ENCODE results near the gene GRPEL1. TPM values are rescaled to one million over a fixed set of nuclear protein-coding genes. Genes with fewer than 3 reads are reported as not detected.
"Not testable (repeated sequence)": the region's sequence is repeated elsewhere in the genome, so short reads cannot be mapped to it uniquely, and the experiment has no call there.

GRPEL1 gene
- polyA plus RNA-seq (2013, experiment 1 of 2; ENCODE audit: insufficient read length), result 50.9 TPM
- 43.3 TPM for polyA plus RNA-seq (2013, experiment 2 of 2; ENCODE audit: insufficient read length)

DNA sequence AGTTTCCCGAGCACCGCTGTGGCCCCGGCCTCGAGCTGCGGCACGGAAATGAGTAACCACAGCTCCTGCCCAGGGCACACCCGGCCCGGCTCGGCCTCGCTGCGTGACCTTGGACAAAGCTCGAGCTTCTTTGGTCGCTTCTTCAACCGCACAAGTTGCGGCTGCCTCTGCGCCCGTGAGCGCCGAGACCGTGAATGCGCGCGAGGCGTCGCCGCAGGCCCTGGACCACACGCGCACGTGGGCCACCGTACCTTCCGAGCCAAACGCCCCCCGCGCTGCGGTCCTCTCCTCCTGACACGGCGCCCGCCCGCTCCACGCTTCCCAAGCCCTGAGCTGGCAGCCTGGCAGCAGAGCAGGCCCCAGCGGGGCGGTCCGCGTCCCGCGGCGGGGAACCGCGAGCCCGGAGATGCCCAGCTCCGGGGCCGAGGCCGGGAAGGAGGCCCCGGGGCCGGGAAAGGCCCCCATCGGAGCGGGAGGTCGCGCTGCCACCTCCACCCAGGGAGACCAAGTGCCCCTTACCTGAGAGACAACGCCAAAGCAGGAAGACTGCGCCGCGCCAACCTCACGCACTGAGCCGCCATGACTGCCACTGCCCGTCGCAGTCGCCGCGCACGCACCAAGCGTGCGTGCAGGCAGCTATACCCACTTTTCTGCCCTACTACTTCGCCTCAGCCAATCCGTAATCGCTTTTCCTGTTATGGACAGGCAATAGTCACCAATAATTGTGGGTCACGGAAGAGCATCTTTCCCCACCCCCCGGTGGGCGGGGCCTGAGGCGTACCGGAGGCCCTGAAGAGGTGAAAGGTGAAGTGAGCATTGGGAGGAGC is at the start of gene GRPEL1:
Gene GRPEL1, minus strand, starts transcription at position 613 of the 827 bp plus-strand sequence. Its CDS starts 32 bp downstream, at position 581.
- peak; percentile 100 for DNase-seq

- DNase-seq, result no peak
Measured at GRCh38 chr4:7116705-7117104, 48.8 kb upstream of the GRPEL1 start.

DNA sequence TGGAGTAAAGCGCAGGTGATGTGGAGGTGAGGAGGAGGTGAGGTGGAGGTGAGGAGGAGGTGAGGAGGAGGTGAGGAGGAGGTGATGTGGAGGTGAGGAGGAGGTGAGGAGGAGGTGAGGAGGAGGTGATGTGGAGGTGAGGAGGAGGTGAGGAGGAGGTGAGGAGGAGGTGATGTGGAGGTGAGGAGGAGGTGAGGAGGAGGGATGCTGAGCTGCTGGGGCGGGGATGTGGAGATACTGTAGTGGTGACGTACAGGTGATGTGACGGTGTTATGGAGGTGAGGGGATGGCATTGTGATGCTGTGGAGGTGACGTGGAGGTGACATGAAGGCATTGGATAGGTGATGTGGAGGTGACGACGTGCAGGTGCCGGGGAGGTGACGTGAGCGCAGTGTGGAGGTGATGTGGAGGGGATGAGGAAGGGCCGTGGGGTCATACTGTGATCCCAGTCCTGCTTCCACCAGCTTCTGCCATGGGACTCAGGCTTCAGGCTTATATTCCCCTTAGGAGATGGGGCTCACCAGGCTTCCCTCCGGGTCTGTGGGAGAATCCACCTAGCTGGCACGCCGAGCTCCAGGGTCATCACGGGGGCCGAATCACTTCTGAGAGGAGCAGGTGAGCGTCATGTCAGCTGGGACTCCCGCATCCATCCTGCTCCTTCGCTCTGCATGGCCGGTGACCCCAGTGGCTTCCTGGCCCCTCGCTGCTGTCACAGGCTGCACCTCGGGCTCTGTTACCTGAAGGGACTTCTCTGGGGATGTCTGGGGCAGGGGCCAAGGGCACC is 47.9 kb upstream of the GRPEL1 start:
- no peak for DNase-seq

DNA sequence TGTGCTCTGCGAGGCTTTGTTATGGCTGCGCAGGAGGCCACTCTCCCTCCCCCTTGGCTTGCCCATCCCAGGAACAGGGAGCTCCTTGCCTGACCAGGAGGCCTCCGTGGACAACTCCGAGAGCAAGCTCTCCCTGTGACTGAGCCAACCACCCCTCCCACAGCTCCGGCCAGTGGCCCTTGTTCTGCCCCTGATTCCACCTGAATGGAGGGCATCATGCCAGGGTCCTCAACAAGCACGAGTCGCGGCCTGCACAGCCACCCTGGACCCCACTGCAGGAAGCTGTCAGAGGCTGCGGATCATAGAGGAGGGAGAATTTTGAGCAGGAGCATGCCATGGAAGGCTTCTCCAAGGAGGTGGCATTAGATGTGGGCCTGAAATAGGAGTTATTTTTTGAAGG is 44.8 kb upstream of the GRPEL1 start:
- DNase-seq, result no peak

DNA sequence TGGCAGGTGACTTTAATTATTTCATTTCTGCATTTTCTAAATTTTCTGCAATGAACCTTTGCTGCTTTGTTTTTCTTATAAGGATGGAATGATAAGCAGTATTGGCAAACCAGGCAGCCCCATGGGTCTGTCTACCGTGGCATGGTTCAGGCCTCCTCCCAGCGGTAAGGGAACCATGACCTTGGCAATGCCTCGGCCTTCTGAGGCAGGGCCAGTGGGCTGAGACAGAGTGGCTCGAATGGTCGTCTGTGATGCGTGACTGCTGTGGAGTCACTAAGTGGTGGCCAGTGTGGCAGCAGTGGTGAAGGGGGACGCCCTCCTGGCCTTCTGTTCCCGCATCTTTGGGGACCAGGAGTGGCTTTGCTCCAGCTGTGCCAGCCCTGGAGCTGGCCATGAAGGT is 43.6 kb upstream of the GRPEL1 start:
- DNase-seq, result no peak

GRCh38 chr4:7110546-7110945 is 42.7 kb upstream of the GRPEL1 start:
- no peak for DNase-seq

- DNase-seq, result no peak
Measured at GRCh38 chr4:7109169-7109568, 41.3 kb upstream of the GRPEL1 start.

DNA sequence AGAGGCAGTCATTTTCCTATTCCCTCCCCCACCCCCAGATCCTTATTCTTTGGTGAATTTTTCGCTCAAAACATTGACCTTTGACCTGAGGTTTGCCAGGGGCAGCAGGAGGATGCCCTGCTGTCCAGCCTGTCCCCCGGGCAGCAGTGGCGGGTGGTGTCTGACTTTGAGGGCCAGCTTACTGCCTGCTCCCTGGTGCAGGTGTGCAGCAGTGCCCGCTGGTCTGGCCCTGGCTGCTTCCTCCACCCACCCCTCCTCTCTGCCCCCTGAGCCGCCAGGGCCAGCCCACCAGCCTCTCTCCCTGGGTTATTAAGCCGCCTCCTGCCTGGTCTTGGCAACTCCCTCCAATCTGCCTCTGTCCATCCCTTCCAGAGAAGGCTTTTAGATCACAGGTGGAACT is 40.8 kb upstream of the GRPEL1 start:
- no peak for DNase-seq

GRCh38 chr4:7108046-7108625 is 40.3 kb upstream of the GRPEL1 start:
- DNase-seq, result no peak

DNA sequence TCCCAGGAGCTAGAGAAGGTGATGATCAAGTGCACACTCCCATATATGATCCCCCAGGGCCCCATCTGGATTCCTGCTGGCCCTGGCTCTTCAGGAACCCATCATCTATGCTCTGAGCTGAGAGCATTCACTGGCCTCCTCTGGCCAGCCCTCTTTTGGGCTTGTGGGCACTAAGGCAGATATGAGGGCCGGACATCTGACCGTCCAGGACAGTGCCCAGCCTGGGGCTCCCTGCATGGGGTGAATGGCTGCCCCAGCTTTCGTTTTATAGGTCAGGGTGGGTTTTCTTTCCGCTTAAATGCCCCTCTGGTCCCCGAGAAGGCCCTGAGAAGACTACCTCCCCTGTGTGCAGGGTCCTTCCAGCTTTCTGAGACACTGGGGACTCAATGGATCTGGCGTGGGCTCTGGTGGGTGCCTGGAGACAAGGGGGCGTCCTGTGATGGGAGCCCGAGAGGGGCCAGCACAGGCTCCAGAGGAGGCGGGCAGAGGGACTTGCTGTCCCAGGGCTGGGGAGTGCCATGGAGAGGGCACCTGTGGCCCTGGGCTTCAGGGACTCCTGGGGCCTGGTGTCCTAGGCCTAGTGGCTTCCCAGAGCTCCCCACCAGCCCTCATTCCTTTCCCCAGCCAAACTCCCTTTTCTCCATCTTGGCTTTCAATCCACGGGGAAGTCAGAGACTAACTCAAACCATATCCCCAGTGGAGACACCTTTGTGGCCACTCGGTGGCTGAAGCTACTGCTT is 39.5 kb upstream of the GRPEL1 start:
- DNase-seq, result no peak

- no peak for DNase-seq
Measured at GRCh38 chr4:7105276-7105675, 37.4 kb upstream of the GRPEL1 start.

DNA sequence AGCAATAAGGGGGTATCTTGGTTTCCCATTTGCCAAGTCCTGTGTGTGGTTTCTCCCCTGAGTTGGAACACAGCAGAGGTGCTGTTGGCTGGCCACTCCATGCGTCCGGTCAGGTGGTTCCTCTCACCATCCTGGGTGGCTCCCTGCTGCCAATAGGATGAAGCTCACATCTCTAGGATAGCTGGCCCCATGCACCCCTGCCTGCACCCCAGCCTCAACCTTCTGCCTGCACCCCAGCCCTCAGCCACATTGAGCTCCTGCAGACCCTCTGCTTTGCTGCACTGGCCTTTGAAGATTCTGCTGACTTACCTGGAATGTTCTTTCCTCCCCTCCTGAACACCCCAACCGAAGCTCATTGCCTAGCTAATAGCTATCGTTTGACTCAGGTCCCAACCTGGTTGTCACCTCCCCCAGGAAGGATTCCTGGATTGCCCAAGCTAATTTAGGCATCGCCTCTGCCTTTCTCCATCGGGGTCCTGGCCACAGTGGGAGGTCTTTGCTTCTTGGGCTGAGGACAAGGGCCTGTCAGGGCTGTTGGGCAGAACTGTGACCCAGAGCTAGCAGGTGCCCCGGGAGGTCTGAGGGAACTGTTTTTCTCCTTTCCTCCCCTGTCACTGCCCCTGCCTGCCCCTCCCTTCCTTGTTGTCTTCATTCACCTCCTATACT is 36.6 kb upstream of the GRPEL1 start:
- no peak for DNase-seq

GRCh38 chr4:7103607-7104365 is 35.9 kb upstream of the GRPEL1 start:
- no peak for DNase-seq

DNA sequence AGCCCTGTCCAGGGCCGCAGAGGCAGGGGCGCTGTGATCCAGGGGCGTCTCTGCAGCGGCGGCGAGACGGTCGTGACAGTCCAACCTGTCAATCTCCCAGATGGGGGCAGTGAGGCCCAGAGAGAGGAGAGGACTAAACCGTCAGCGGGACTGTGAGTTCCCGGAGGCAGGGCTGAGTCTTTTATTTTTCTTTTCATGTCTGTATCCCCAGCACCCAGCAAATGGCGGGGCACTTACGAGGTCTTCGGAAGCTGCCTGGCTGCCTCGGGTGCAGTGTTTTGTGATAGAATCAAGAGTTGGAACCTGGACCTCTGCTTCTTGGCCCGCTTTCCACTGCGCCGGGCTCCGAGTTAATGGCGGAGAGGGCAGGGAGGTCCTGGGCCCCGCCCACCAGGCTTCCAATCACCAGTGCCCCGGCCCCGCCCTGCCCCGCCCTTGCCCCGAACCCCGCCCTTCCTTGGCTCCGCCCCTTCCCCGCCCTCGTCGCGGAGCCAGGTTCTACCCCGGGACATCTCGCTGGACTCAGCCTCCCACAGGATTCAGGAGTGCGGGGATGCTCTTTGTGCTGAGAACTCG is 35.3 kb upstream of the GRPEL1 start:
- peak; percentile 74 for DNase-seq

DNA sequence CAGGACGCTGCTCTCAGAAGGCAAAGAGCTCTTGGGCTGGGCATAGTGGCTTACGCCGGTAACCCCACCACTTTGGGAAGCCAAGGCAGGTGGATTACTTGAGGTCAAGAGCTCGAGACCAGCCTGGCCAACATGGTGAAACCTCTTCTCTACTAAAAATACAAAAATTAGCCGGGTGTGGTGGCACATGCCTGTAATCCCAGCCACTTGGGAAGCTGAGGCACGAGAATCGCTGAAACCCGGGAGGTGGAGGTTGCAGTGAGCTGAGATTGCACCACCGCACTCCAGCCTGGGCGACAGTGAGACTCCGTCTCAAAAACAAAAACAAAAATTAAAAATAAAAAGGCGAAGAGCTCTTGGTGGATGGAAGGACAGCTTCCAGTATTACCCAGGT is 34.6 kb upstream of the GRPEL1 start:
- DNase-seq, result not testable (repeated sequence)

- peak; percentile 62 for DNase-seq
Measured at GRCh38 chr4:7101692-7102515, 34.0 kb upstream of the GRPEL1 start.

DNA sequence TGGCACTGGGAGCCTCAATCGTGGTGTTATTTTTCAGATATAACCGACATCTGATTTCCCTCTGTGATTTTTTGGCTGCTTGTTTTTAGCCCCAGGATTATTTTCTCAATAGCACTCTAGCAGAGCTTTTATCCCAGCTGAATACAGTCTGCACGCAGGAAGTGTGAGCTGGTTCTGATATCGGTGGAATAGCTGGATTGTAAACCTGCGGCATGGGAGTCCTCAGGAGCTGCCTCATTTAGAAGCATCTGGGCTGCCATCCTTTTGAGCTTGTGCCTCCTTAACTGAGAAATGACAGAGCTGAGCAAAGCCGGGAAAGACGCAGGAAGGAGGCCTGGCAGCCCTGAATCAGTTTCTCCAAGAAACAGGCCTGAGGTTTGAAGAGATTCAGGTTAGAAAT is 28.4 kb upstream of the GRPEL1 start:
- DNase-seq, result no peak

GRCh38 chr4:7095611-7096155 is 27.8 kb upstream of the GRPEL1 start:
- DNase-seq, result no peak

- DNase-seq, result no peak
Measured at GRCh38 chr4:7094916-7095315, 27.1 kb upstream of the GRPEL1 start.

- no peak for DNase-seq
Measured at GRCh38 chr4:7092026-7092425, 24.2 kb upstream of the GRPEL1 start.
